ENCODE results near the gene BANP. TPM values are rescaled to one million over a fixed set of nuclear protein-coding genes. Genes with fewer than 3 reads are reported as not detected.

Gene BANP
- total and polyA plus RNA-seq, 2 donors (not counting 3 experiments of a cell fraction or from before 2014, with no cell fraction given) = 22.4 to 33.8 TPM

DNA sequence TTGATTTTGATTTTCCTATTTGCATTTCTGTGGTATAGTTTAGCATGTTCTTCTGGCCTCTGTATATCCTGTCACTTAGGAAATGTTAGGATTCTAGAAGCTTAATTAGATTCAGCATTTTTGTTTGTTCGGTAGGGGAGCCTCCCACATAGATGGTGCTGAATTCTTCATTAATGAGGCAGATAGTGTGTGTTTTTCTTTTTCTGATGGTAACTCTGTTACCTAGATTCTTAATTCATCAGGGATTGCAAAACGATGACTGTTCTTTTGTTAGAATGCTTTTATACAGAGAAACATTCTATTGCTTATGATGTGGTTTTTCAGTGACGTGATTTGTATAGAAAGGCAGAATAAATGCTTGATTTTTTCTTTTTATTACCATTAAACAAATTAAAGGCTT lies 19.0 kb downstream of the BANP start:
- no TSS peak for BruUV-seq (replicated peaks)
- ChIA-PET POLR2A (no interaction called here), CTCF (no interaction called here)
- peaks cover 54% of the 10 kb centered on the region for H3K79me2 ChIP-seq (ENCODE audit: control insufficient read depth, insufficient read depth, low read length)
- TF ChIP-seq MYC (IDR thresholded peaks at IDR 0.05; ENCODE audit: low read depth, low read length) (no peak), POLR2AphosphoS5 (IDR thresholded peaks at IDR 0.05; ENCODE audit: insufficient read depth, low read depth, low read length) (no peak), POLR2A (IDR thresholded peaks at IDR 0.05; ENCODE audit: low read depth, low read length) (no peak), JUN (IDR thresholded peaks at IDR 0.05; ENCODE audit: borderline replicate concordance, insufficient read depth, insufficient read length, low read depth) (no peak), GATA2 (IDR thresholded peaks at IDR 0.05; ENCODE audit: insufficient read depth, insufficient read length, low read depth, low read length) (no peak), EZH2 (IDR thresholded peaks at IDR 0.05; ENCODE audit: borderline replicate concordance, low read depth, low read length, severe bottlenecking) (no peak), FOS (IDR thresholded peaks at IDR 0.05; ENCODE audit: borderline replicate concordance, insufficient read depth, low read length) (no peak)
- TF ChIP-seq, protein P1, sequence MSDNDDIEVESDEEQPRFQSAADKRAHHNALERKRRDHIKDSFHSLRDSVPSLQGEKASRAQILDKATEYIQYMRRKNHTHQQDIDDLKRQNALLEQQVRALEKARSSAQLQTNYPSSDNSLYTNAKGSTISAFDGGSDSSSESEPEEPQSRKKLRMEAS (IDR thresholded peaks at IDR 0.05; ENCODE audit: insufficient read depth, insufficient read length) = no peak
- TF ChIP-seq, protein P2, sequence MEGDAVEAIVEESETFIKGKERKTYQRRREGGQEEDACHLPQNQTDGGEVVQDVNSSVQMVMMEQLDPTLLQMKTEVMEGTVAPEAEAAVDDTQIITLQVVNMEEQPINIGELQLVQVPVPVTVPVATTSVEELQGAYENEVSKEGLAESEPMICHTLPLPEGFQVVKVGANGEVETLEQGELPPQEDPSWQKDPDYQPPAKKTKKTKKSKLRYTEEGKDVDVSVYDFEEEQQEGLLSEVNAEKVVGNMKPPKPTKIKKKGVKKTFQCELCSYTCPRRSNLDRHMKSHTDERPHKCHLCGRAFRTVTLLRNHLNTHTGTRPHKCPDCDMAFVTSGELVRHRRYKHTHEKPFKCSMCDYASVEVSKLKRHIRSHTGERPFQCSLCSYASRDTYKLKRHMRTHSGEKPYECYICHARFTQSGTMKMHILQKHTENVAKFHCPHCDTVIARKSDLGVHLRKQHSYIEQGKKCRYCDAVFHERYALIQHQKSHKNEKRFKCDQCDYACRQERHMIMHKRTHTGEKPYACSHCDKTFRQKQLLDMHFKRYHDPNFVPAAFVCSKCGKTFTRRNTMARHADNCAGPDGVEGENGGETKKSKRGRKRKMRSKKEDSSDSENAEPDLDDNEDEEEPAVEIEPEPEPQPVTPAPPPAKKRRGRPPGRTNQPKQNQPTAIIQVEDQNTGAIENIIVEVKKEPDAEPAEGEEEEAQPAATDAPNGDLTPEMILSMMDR (IDR thresholded peaks at IDR 0.05; ENCODE audit: extremely low read depth in 1 of 2, insufficient read depth in 1 of 2, low read depth in 1 of 2, low read length in 2 of 2) = no peak
- H3K9me1 ChIP-seq (replicated peaks; ENCODE audit: control insufficient read depth, extremely low read depth, insufficient read depth, low read length) = no peaks in the 10 kb centered on the region
- dilution Hi-C loops (cut with MboI; ENCODE audit: extremely low pct_ligation_motif_present, low sequenced_read_pairs) = no loop called here
- intact Hi-C loops (cut with micrococcal nuclease) = no loop called here
- FAIRE-seq (no peak), DNase-seq (ENCODE audit: low read depth, low spot score) (no peak)
- H3K4me2 ChIP-seq (ENCODE audit: insufficient read depth, low read length) = no peak overlapping the region
- H3K9ac ChIP-seq (replicated peaks; ENCODE audit: extremely low read depth, insufficient read depth, low read length) = no peak overlapping the region
- H3K4me1 ChIP-seq (ENCODE audit: control insufficient read depth, extremely low read depth, insufficient read depth, low read length) = peaks cover 8% of the 10 kb centered on the region
- no peaks in the 10 kb centered on the region for H3K9me3 ChIP-seq (replicated peaks; ENCODE audit: control insufficient read depth, insufficient read depth, low read length)
- H4K20me1 ChIP-seq (replicated peaks; ENCODE audit: control insufficient read depth, extremely low read depth, insufficient read depth, low read length) = no peaks in the 10 kb centered on the region
- H3K36me3 ChIP-seq (ENCODE audit: control insufficient read depth in 2 of 2, extremely low read depth in 1 of 2, insufficient read depth in 2 of 2, low read length in 2 of 2) = no peaks in the 10 kb centered on the region
- no peaks in the 10 kb centered on the region for H3K27me3 ChIP-seq (ENCODE audit: control insufficient read depth in 2 of 2, insufficient read depth in 2 of 2, low read length in 2 of 2)
- H2AFZ ChIP-seq (ENCODE audit: low read depth, low read length) = no peak overlapping the region
- no peak overlapping the region for H3K27ac ChIP-seq (ENCODE audit: insufficient read depth, low read depth, low read length)
- H3K4me3 ChIP-seq (replicated peaks in 1 of 3; ENCODE audit: insufficient read depth in 1 of 3, low read depth in 1 of 3, low read length in 3 of 3) = no peak overlapping the region

Data from endothelial cell of umbilical vein (primary cell).